DOHH2 (cell line): ENCODE results near the gene TUBB4A.

Experiments used
- H3F3A ChIP-seq: fragments of 200-600 bp; sonication (generic), shearing (Covaris generic); 2 replicates; pipeline ENCODE4 v1.6.0; 2016; ENCODE audit warnings: antibody characterized with exemption, mild to moderate bottlenecking; ENCODE audit not compliant: control insufficient read depth, insufficient read depth
- H3K27ac ChIP-seq: fragments of 200-600 bp; sonication (generic); 2 replicates; pipeline ENCODE4 v1.5.1; 2014; ENCODE audit warnings: low read depth, mild to moderate bottlenecking, low read length, moderate library complexity
- H3K27me3 ChIP-seq: fragments of 200-600 bp; sonication (generic); 2 replicates; pipeline ENCODE4 v1.6.1; 2014; ENCODE audit warnings: mild to moderate bottlenecking, low read length, mixed read lengths; ENCODE audit not compliant: control insufficient read depth
- H3K36me3 ChIP-seq: fragments of 200-600 bp; sonication (generic); 2 replicates; pipeline ENCODE4 v1.6.1; 2014; ENCODE audit warnings: mild to moderate bottlenecking, low read length, moderate library complexity, mixed read lengths; ENCODE audit not compliant: control insufficient read depth
- H3K4me1 ChIP-seq: fragments of 200-600 bp; sonication (generic); 2 replicates; pipeline ENCODE4 v1.6.1; 2014; ENCODE audit warnings: mild to moderate bottlenecking, low read length, mixed read lengths; ENCODE audit not compliant: control insufficient read depth
- H3K4me2 ChIP-seq: fragments of 200-600 bp; sonication (generic); 2 replicates; pipeline ENCODE4 v1.6.0; 2014; ENCODE audit warnings: mild to moderate bottlenecking, low read length, moderate library complexity
- H3K4me3 ChIP-seq: fragments of 200-600 bp; sonication (generic); 2 replicates; pipeline ENCODE4 v1.5.1; 2014; ENCODE audit warnings: mild to moderate bottlenecking, low read length, mixed read lengths
- H3K79me2 ChIP-seq: fragments of 200-600 bp; sonication (generic); 2 replicates; pipeline ENCODE4 v1.6.1; 2014; ENCODE audit warnings: mild to moderate bottlenecking, low read length, mixed read lengths; ENCODE audit not compliant: control insufficient read depth
- H3K9me2 ChIP-seq: fragments of 200-600 bp; sonication (generic); replicated peaks from 2 replicates; pipeline ENCODE4 v1.6.1; 2014; ENCODE audit warnings: mild to moderate bottlenecking, low read length, mixed read lengths; ENCODE audit not compliant: control insufficient read depth
- H3K9me3 ChIP-seq: fragments of 200-600 bp; sonication (generic); 2 replicates; pipeline ENCODE4 v1.6.1; 2014; ENCODE audit warnings: antibody characterized with exemption, low read length, mixed read lengths; ENCODE audit not compliant: control insufficient read depth, insufficient read depth
- H4K20me1 ChIP-seq: fragments of 200-600 bp; sonication (generic); 2 replicates; pipeline ENCODE4 v1.6.0; 2014; ENCODE audit warnings: low read depth, mild to moderate bottlenecking, antibody characterized with exemption, low read length, moderate library complexity; ENCODE audit not compliant: control insufficient read depth, insufficient read depth
- EZH2phosphoT487 ChIP-seq: fragments of 200-600 bp; sonication (generic); IDR thresholded peaks from 2 replicates; pipeline ENCODE4 v1.6.1; 2017; ENCODE audit warnings: borderline replicate concordance, mild to moderate bottlenecking, antibody characterized with exemption, low read length, moderate library complexity, mixed read lengths
- TF ChIP-seq, protein P1 (sequence below): fragments of 200-600 bp; sonication (generic); IDR thresholded peaks from one replicate; pipeline ENCODE4 v1.5.1; 2014; ENCODE audit warnings: antibody characterized with exemption, mild to moderate bottlenecking, low read depth, low read length; ENCODE audit not compliant: poor library complexity, severe bottlenecking

The TUBB4A gene

GRCh38 chr19:6490134-6490533, 12.0 kb downstream of the TUBB4A start:
- Histone ChIP-seq H3K4me2 (peak overlapping the region; percentile 70), H3K4me3 (peak overlapping the region; percentile 62), H3K4me1 (peaks cover 14% of the 10 kb centered on the region), H4K20me1 (no peaks in the 10 kb centered on the region), H3K27me3 (no peaks in the 10 kb centered on the region), H3K9me3 (no peaks in the 10 kb centered on the region), H3K36me3 (no peaks in the 10 kb centered on the region), H3K9me2 (no peaks in the 10 kb centered on the region), H3K27ac (no peak overlapping the region), H3F3A (no peaks in the 10 kb centered on the region), H3K79me2 (no peaks in the 10 kb centered on the region)
- no peak for TF ChIP-seq EZH2phosphoT487

GRCh38 chr19:6489278-6490061, 12.6 kb downstream of the TUBB4A start:
- Histone ChIP-seq H3F3A (no peaks in the 10 kb centered on the region), H3K27ac (no peak overlapping the region), H3K4me3 (peak overlapping the region; percentile 62)

GRCh38 chr19:6484831-6485230, 17.3 kb downstream of the TUBB4A start:
- TF ChIP-seq, protein P1, sequence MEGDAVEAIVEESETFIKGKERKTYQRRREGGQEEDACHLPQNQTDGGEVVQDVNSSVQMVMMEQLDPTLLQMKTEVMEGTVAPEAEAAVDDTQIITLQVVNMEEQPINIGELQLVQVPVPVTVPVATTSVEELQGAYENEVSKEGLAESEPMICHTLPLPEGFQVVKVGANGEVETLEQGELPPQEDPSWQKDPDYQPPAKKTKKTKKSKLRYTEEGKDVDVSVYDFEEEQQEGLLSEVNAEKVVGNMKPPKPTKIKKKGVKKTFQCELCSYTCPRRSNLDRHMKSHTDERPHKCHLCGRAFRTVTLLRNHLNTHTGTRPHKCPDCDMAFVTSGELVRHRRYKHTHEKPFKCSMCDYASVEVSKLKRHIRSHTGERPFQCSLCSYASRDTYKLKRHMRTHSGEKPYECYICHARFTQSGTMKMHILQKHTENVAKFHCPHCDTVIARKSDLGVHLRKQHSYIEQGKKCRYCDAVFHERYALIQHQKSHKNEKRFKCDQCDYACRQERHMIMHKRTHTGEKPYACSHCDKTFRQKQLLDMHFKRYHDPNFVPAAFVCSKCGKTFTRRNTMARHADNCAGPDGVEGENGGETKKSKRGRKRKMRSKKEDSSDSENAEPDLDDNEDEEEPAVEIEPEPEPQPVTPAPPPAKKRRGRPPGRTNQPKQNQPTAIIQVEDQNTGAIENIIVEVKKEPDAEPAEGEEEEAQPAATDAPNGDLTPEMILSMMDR = no peak
- no peaks in the 10 kb centered on the region for H3F3A ChIP-seq

More at GRCh38 chr19:6489278-6490061, 12.6 kb downstream of the TUBB4A start:
- H3K36me3 ChIP-seq = no peaks in the 10 kb centered on the region
- H3K79me2 ChIP-seq = no peaks in the 10 kb centered on the region
- TF ChIP-seq, protein P1 = no peak
- TF ChIP-seq EZH2phosphoT487 = no peak
- H3K4me1 ChIP-seq = peaks cover 14% of the 10 kb centered on the region
- no peaks in the 10 kb centered on the region for H3K9me2 ChIP-seq
- peak overlapping the region; percentile 70 for H3K4me2 ChIP-seq
- no peaks in the 10 kb centered on the region for H4K20me1 ChIP-seq
- no peaks in the 10 kb centered on the region for H3K27me3 ChIP-seq
- no peaks in the 10 kb centered on the region for H3K9me3 ChIP-seq

DNA sequence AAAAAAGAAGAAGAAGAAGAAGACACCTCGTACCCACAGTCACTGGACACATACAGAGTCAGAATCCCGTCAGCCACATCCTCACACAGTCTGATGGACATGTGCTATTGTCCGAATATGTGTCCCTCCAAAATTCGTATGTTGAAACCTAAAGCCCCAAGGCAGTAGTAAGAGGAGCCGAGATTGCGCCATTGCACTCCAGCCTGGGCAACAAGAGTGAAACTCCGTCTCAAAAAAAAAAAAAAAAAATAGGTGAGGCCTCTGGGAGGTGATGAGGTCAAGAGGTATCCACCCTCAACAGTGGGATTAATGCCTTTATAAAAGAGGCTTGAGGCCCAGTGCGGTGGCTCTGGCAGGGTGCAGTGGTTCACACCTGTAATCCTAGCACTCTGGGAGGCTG, 17.9 kb downstream of the TUBB4A start:
- H3K4me3 ChIP-seq = no peak overlapping the region
- H3K79me2 ChIP-seq = peaks cover 9% of the 10 kb centered on the region
- TF ChIP-seq EZH2phosphoT487 = no peak
- TF ChIP-seq, protein P1 = no peak
- peaks cover 22% of the 10 kb centered on the region for H3K4me1 ChIP-seq
- no peak overlapping the region for H3K4me2 ChIP-seq
- no peak overlapping the region for H3K27ac ChIP-seq
- H3F3A ChIP-seq = no peaks in the 10 kb centered on the region
- no peaks in the 10 kb centered on the region for H3K9me2 ChIP-seq
- no peaks in the 10 kb centered on the region for H3K9me3 ChIP-seq
- H3K27me3 ChIP-seq = no peaks in the 10 kb centered on the region
- H3K36me3 ChIP-seq = peaks cover 3% of the 10 kb centered on the region
- H4K20me1 ChIP-seq = no peaks in the 10 kb centered on the region

More at GRCh38 chr19:6484831-6485230, 17.3 kb downstream of the TUBB4A start:
- no peak overlapping the region for H3K27ac ChIP-seq
- H3K9me2 ChIP-seq = no peaks in the 10 kb centered on the region
- H3K9me3 ChIP-seq = no peaks in the 10 kb centered on the region
- H3K4me1 ChIP-seq = peaks cover 28% of the 10 kb centered on the region
- H3K27me3 ChIP-seq = no peaks in the 10 kb centered on the region
- no peaks in the 10 kb centered on the region for H4K20me1 ChIP-seq
- no peak overlapping the region for H3K4me2 ChIP-seq
- H3K4me3 ChIP-seq = no peak overlapping the region
- peaks cover 9% of the 10 kb centered on the region for H3K79me2 ChIP-seq
- peaks cover 3% of the 10 kb centered on the region for H3K36me3 ChIP-seq
